Fibroblast of lung (primary cell): ENCODE data around the gene ENO4. TPM values are rescaled to one million over a fixed set of nuclear protein-coding genes. Genes with fewer than 3 reads are reported as not detected.

Experiments
- DNase-seq, 2 donors: peaks; one replicate each; pipeline versions ENCODE4 v3.0.0 to v3.0.0-alpha.2; 2010; ENCODE audit warnings: low read depth in 2 of 2
- H2AFZ ChIP-seq: 2 replicates; pipeline ENCODE4 v1.5.1; 2012; ENCODE audit warnings: low read length, control low read depth, inconsistent platforms
- H3K27ac ChIP-seq: 2 replicates; pipeline ENCODE4 v1.5.1; 2011; ENCODE audit warnings: low read length, control low read depth; ENCODE audit not compliant: insufficient read depth
- H3K27me3 ChIP-seq: 2 replicates; pipeline ENCODE4 v1.5.1; 2011; ENCODE audit warnings: mild to moderate bottlenecking, low read length; ENCODE audit not compliant: control insufficient read depth, insufficient read depth
- H3K36me3 ChIP-seq: 2 replicates; pipeline ENCODE4 v1.5.1; 2011; ENCODE audit warnings: low read length; ENCODE audit not compliant: control insufficient read depth, insufficient read depth
- H3K4me1 ChIP-seq: 2 replicates; pipeline ENCODE4 v1.5.1; 2011; ENCODE audit warnings: low read length; ENCODE audit not compliant: control insufficient read depth, insufficient read depth; ENCODE audit errors: extremely low read depth
- H3K4me2 ChIP-seq: 2 replicates; pipeline ENCODE4 v1.5.1; 2011; ENCODE audit warnings: low read length, control low read depth; ENCODE audit not compliant: insufficient read depth; ENCODE audit errors: extremely low read depth
- H3K4me3 ChIP-seq, 4 experiments: fragments of 200-600 bp in 1 of 4; sonication (generic) in 1 of 4; replicated peaks in 1 of 4; 2 replicates each; pipeline ENCODE4 v1.5.1; 2011 to 2016; ENCODE audit warnings: low read length in 4 of 4, low read depth in 3 of 4, mild to moderate bottlenecking in 3 of 4, control low read depth in 2 of 4, inconsistent platforms in 1 of 4, mixed read lengths in 1 of 4; ENCODE audit not compliant: insufficient read depth in 1 of 4; ENCODE audit errors: control extremely low read depth in 1 of 4
- H3K79me2 ChIP-seq: 2 replicates; pipeline ENCODE4 v1.5.1; 2012; ENCODE audit warnings: mild to moderate bottlenecking, low read length, inconsistent platforms; ENCODE audit not compliant: control insufficient read depth, insufficient read depth
- H3K9ac ChIP-seq: 2 replicates; pipeline ENCODE4 v1.5.1; 2011; ENCODE audit warnings: mild to moderate bottlenecking, low read length, control low read depth; ENCODE audit not compliant: insufficient read depth
- H3K9me3 ChIP-seq: 2 replicates; pipeline ENCODE4 v1.5.1; 2012; ENCODE audit warnings: low read depth, low read length; ENCODE audit not compliant: control insufficient read depth, insufficient read depth
- H4K20me1 ChIP-seq: 2 replicates; pipeline ENCODE4 v1.5.1; 2011; ENCODE audit warnings: low read length; ENCODE audit not compliant: control insufficient read depth, insufficient read depth; ENCODE audit errors: extremely low read depth
- EZH2 ChIP-seq: IDR thresholded peaks from 2 replicates; pipeline ENCODE4 v1.5.1; 2012; ENCODE audit warnings: low read length, control low read depth, mild to moderate bottlenecking; ENCODE audit errors: missing control alignments
- polyA plus RNA-seq, 2 donors: library from polyadenylated mRNA; depleted of rRNA in 1 of 2; stranded (reverse) in 1 of 2; unstranded in 1 of 2; fragments of >200 nt; gene quantifications; 2 replicates each; pipeline ENCODE4 v1.2.1, GENCODE V29; 2011 to 2012; ENCODE audit warnings: missing spikeins in 1 of 2
- total RNA-seq: library from RNA; depleted of rRNA; stranded (reverse); fragments of >200 nt; gene quantifications from 2 replicates; pipeline ENCODE4 v1.2.1, GENCODE V29; 2014
- TF ChIP-seq, protein P1 (sequence below), 2 donors: IDR thresholded peaks in 1 of 2; conservative IDR thresholded peaks in 1 of 2; 1 replicate in 1 of 2; 2 replicates in 1 of 2; pipeline ENCODE4 v1.5.1; 2011 to 2012; ENCODE audit warnings: low read length in 2 of 2, control low read depth in 1 of 2, inconsistent platforms in 1 of 2, low read depth in 1 of 2, mild to moderate bottlenecking in 1 of 2

Gene ENO4
- total and polyA plus RNA-seq, 2 donors (not counting 1 experiment from before 2014, with no cell fraction given), result 0.05 to 0.66 TPM

DNA sequence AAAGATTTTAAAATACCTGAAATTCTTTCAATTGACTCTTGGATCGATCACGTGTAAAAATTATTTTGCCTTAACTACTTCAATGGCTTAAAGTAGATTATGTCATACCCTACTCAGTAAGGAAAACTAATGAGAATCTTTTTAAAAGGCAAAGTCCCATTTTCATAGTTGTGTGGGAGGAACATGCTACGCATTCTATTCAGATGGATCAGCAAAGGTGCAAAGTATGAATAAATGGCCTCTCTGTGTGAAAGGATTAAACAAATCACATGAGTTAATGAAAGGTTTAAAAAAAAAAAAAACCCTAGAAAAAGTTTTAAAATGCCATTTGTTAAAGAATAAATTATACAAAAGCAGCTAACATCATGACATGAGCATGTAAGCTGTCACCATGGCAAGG is 77.1 kb downstream of the ENO4 start:
- no peaks in the 10 kb centered on the region for H3K79me2 ChIP-seq
- H3K9me3 ChIP-seq, result no peaks in the 10 kb centered on the region
- no peak overlapping the region for H3K27ac ChIP-seq
- DNase-seq, result peak in 1 of 2 donors; percentile 80
- no peak overlapping the region for H3K4me2 ChIP-seq
- no peaks in the 10 kb centered on the region for H3K27me3 ChIP-seq
- TF ChIP-seq, protein P1, sequence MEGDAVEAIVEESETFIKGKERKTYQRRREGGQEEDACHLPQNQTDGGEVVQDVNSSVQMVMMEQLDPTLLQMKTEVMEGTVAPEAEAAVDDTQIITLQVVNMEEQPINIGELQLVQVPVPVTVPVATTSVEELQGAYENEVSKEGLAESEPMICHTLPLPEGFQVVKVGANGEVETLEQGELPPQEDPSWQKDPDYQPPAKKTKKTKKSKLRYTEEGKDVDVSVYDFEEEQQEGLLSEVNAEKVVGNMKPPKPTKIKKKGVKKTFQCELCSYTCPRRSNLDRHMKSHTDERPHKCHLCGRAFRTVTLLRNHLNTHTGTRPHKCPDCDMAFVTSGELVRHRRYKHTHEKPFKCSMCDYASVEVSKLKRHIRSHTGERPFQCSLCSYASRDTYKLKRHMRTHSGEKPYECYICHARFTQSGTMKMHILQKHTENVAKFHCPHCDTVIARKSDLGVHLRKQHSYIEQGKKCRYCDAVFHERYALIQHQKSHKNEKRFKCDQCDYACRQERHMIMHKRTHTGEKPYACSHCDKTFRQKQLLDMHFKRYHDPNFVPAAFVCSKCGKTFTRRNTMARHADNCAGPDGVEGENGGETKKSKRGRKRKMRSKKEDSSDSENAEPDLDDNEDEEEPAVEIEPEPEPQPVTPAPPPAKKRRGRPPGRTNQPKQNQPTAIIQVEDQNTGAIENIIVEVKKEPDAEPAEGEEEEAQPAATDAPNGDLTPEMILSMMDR (conservative IDR thresholded peaks at IDR 0.05 in 1 of 2, IDR thresholded peaks at IDR 0.05 in 1 of 2; ENCODE audit: low read depth in 1 of 2, low read length in 2 of 2), result no peak
- no peak for TF ChIP-seq EZH2
- no peak overlapping the region for H3K9ac ChIP-seq
- H3K4me1 ChIP-seq, result no peaks in the 10 kb centered on the region
- H2AFZ ChIP-seq, result no peak overlapping the region
- H3K4me3 ChIP-seq, result no peak overlapping the region
- no peaks in the 10 kb centered on the region for H3K36me3 ChIP-seq
- no peaks in the 10 kb centered on the region for H4K20me1 ChIP-seq

DNA sequence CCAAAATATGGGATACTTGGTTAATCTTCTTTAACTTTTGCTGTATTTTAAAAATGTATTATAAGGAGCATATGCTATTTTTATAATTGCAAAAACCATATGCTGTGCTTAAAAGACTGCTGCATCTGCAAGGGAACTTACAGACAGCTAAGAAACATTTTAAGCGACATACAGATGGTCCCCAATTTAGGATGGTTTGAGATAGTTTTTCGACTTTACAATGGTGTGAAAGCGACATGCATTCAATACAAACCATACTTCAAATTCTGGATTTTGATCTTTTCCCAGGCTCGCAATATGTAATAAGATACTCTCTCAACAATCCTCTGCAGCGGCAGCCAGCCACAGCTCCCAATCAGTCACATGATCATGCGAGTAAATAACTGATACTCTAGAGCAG is 82.5 kb downstream of the ENO4 start:
- no peak overlapping the region for H2AFZ ChIP-seq
- no peak for DNase-seq
- TF ChIP-seq, protein P1 (conservative IDR thresholded peaks at IDR 0.05 in 1 of 2, IDR thresholded peaks at IDR 0.05 in 1 of 2; ENCODE audit: low read depth in 1 of 2, low read length in 2 of 2), result no peak
- TF ChIP-seq EZH2, result no peak

More for the DNA sequence above, 82.5 kb downstream of the ENO4 start:
- Histone ChIP-seq H3K4me3 (no peak overlapping the region), H3K9ac (no peak overlapping the region), H3K27ac (no peak overlapping the region), H3K79me2 (no peaks in the 10 kb centered on the region), H3K4me1 (no peaks in the 10 kb centered on the region), H3K4me2 (no peak overlapping the region), H3K9me3 (no peaks in the 10 kb centered on the region), H4K20me1 (no peaks in the 10 kb centered on the region), H3K27me3 (no peaks in the 10 kb centered on the region), H3K36me3 (no peaks in the 10 kb centered on the region)

Other genes starting within 250 kb of the ENO4 start
- gene PNLIPRP2, start 228.5 kb upstream of the ENO4 start, total RNA-seq, result not detected in 2 replicates
- not detected in 2 replicates for gene PNLIPRP2, start 228.5 kb upstream of the ENO4 start, polyA plus RNA-seq
- gene HSPA12A, start 106.9 kb upstream of the ENO4 start, total RNA-seq, result 9.5 and 15.7 TPM in 2 replicates
- 14.4 and 16.9 TPM in 2 replicates for gene HSPA12A, start 106.9 kb upstream of the ENO4 start, polyA plus RNA-seq
- gene SHTN1, start 155.7 kb downstream of the ENO4 start, total RNA-seq, result 0.26 and 0.33 TPM in 2 replicates
- gene SHTN1, start 155.7 kb downstream of the ENO4 start, polyA plus RNA-seq, result 1.4 and 1.6 TPM in 2 replicates